AG04449 (cell line): Measurements from ENCODE around the gene KCNN3.

ENCODE experiments used
- CTCF ChIA-PET: fragments of 350-600 bp; formaldehyde crosslinking; extraction: SDS; loops from one replicate; lab custom pipeline; 2021; ENCODE audit warnings: antibody characterized with exemption; lab: Yijun Ruan, JAX
- POLR2A ChIA-PET: fragments of 400-600, 350-600 bp; formaldehyde crosslinking; extraction: SDS; loops from one replicate; lab custom pipeline; 2020; ENCODE audit warnings: antibody characterized with exemption, inconsistent platforms; lab: Yijun Ruan, JAX
- DNase-seq: peaks from one replicate; pipeline ENCODE4 v3.0.0-alpha.2; 2010; ENCODE audit warnings: low read depth, low spot score
- H3K4me3 ChIP-seq: 2 replicates; pipeline ENCODE4 v1.5.1; 2011; ENCODE audit warnings: low read depth, mild to moderate bottlenecking, control low read depth, low read length
- CTCF ChIP-seq: IDR thresholded peaks from one replicate; pipeline ENCODE4 v1.5.1; 2011; ENCODE audit warnings: mild to moderate bottlenecking, moderate library complexity, low read length, control low read depth, inconsistent platforms; ENCODE audit not compliant: insufficient read depth; ENCODE audit errors: missing control alignments

KCNN3 gene

GRCh38 chr1:154846565-154847442 is 23.3 kb downstream of the KCNN3 start:
- ChIA-PET POLR2A (no interaction called here), CTCF (no interaction called here)
- no peak overlapping the region for H3K4me3 ChIP-seq
- DNase-seq: no peak
- TF ChIP-seq CTCF: no peak

- CTCF ChIA-PET: no interaction called here
- no peak overlapping the region for H3K4me3 ChIP-seq
Observed at GRCh38 chr1:154845879-154846278, 24.2 kb downstream of the KCNN3 start.

GRCh38 chr1:154845174-154845573 is 24.9 kb downstream of the KCNN3 start:
- no peak overlapping the region for H3K4me3 ChIP-seq
- ChIA-PET POLR2A (no interaction called here), CTCF (no interaction called here)
- no peak for DNase-seq
- TF ChIP-seq CTCF: no peak

More at GRCh38 chr1:154845879-154846278, 24.2 kb downstream of the KCNN3 start:
- POLR2A ChIA-PET: no interaction called here
- DNase-seq: no peak
- no peak for TF ChIP-seq CTCF

- ChIA-PET POLR2A (no interaction called here), CTCF (no interaction called here)
- no peak for DNase-seq
- no peak for TF ChIP-seq CTCF
- no peak overlapping the region for H3K4me3 ChIP-seq
Observed at GRCh38 chr1:154844297-154844681, 25.8 kb downstream of the KCNN3 start.

- POLR2A ChIA-PET: no interaction called here
- no peak for DNase-seq
- CTCF ChIA-PET: no interaction called here
Observed at GRCh38 chr1:154843636-154844296, 26.3 kb downstream of the KCNN3 start.

More at GRCh38 chr1:154843636-154844296, 26.3 kb downstream of the KCNN3 start:
- no peak overlapping the region for H3K4me3 ChIP-seq
- TF ChIP-seq CTCF: no peak
